Muscle layer of colon (tissue), 2 donors: ENCODE measurements around the gene SYVN1.
"Not testable (repeated sequence)": the region's sequence is repeated elsewhere in the genome, so short reads cannot be mapped to it uniquely, and the experiment has no call there.

ENCODE experiments used
- H3K27ac ChIP-seq: one replicate; pipeline ENCODE4 v1.7.0; 2013; ENCODE audit warnings: low read depth, mild to moderate bottlenecking, low read length, moderate library complexity
- H3K27me3 ChIP-seq, 2 donors: one replicate each; pipeline ENCODE4 v1.7.0; 2013; ENCODE audit warnings: low read length in 2 of 2, mild to moderate bottlenecking in 2 of 2; ENCODE audit not compliant: insufficient read depth in 2 of 2, control insufficient read depth in 1 of 2
- H3K36me3 ChIP-seq: one replicate; pipeline ENCODE4 v1.7.0; 2013; ENCODE audit warnings: mild to moderate bottlenecking, low read length; ENCODE audit not compliant: insufficient read depth
- H3K4me1 ChIP-seq: one replicate; pipeline ENCODE4 v1.7.0; 2013; ENCODE audit warnings: mild to moderate bottlenecking, low read length; ENCODE audit not compliant: insufficient read depth
- H3K4me3 ChIP-seq, 2 donors: one replicate each; pipeline ENCODE4 v1.7.0; 2013; ENCODE audit warnings: low read length in 2 of 2, low read depth in 1 of 2, mild to moderate bottlenecking in 1 of 2, moderate library complexity in 1 of 2
- H3K9ac ChIP-seq: one replicate; pipeline ENCODE4 v1.7.0; 2013; ENCODE audit warnings: low read length
- H3K9me3 ChIP-seq: one replicate; pipeline ENCODE4 v1.7.0; 2013; ENCODE audit warnings: mild to moderate bottlenecking, low read length
- donor health status: abdominal sarcoma.
- donor health status: Adenocarcinoma of cecum.

The SYVN1 gene

DNA sequence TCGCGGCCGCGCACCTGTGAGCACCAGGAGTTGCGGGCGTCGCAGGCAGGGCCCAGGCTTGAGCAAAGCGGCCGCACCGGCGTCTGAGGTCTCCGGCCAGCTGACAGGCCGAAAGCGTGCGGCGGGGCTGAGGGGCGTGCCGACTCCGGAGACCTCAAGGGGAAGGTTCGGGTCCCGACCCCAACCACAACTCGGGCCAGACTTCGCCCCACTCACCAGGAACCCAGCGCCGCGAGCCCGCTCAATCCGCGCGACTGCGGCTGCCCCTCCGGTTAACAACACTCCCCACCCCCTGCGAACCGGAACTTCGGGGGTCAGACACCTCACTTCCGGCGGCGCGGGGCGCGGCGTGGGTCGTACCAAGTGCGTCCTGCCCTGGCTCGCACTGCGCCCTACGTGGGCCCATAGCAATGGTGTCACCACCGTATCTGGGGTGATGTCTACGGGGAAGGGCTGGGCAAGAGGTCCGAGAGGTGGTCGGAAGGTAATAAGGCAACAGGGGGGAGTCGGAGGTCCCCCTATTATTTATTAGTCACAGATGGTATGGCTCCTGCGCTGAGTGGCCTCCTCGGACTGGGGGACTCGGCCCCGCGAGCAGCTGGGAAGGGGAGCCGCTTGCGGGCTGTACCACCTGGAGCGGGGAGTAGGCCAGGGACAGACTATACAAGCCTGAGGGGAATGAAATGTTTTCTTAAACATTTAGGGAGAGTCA lies at the start of gene SYVN1:
Gene SYVN1 (minus strand): TSS at position 280 of the 712 bp plus-strand sequence. CDS start 918 bp downstream, outside the sequence.
- H3K27me3 ChIP-seq, result no peaks in the 10 kb centered on the region

DNA sequence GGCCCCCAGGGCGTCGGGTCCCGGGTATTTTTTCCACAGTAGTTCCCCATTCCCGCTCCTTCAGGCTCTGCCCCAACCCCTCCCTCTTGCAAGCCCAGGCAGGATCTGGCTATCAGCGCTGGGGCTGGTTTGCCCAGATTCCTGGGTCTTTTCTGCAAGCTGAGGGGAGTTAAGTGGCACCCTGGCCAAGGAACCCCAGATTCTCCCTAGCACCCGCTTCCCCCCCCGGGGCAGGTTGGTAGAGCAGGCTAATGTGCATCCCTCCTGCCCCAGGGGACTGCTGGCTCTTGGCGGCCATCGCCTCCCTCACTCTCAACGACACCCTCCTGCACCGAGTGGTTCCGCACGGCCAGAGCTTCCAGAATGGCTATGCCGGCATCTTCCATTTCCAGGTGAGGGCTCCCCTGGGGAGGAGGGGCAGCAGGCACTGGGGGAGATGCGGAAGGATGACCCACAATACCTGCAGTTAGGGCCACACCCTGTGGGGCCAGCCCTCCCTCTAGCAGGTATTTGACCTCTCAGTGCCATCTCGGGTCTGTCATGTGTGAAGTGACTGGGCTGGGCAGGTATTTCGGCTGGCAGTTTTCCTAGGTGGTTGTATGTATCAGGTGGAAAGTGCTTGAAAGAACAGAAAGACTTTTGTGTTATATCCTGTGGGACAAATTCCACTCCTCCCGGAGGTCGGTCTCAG lies 49.0 kb upstream of the SYVN1 start:
- H3K4me3 ChIP-seq, result no peak overlapping the region
- no peak overlapping the region for H3K9ac ChIP-seq
- H3K4me1 ChIP-seq, result peaks cover 26% of the 10 kb centered on the region

More for the DNA sequence above, at the start of gene SYVN1:
- Histone ChIP-seq H3K9ac (peak within 1 kb of the TSS; percentile 85), H3K9me3 (no peaks in the 10 kb centered on the region), H3K36me3 (peaks cover 38% of the 10 kb centered on the region), H3K4me3 (peak within 1 kb of the TSS; percentile 77 to 93), H3K27ac (peak within 1 kb of the TSS; percentile 93), H3K4me1 (peaks cover 20% of the 10 kb centered on the region)

DNA sequence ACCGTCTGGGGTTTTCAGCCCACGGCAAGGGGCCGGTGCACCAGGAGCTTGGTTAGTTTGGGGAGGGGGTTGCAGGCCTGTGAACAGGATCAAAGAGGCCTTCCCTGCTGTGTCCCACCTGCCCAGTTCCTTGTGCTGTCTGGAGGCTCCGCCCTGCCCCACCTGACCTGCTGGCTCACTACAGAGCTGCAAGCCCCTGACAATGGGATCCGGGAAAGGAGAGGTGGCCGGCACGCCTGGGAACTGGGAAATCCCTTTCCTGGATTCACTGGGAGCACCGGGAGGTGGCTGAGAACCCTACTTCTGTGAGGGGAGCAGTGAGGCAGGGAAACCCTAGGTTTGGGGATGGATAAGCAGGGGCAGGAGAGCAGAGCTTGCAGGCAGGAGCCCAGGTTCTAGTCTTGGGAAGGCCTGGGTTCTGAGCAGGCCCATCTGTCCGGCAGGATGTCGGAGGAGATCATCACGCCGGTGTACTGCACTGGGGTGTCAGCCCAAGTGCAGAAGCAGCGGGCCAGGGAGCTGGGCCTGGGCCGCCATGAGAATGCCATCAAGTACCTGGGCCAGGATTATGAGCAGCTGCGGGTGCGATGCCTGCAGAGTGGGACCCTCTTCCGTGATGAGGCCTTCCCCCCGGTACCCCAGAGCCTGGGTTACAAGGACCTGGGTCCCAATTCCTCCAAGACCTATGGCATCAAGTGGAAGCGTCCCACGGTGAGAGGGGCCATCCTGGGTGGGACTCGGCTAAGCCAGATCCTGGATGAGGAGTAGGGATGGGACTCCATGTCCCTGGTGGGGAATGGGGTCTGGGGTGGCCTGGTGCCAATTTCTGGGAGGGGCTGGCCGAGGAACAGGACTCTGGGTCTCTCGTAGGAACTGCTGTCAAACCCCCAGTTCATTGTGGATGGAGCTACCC lies 48.2 kb upstream of the SYVN1 start:
- Histone ChIP-seq H3K4me3 (peak overlapping the region; percentile 74 to 95), H3K27me3 (no peaks in the 10 kb centered on the region), H3K9ac (peak overlapping the region; percentile 84), H3K9me3 (no peaks in the 10 kb centered on the region), H3K27ac (peak overlapping the region; percentile 83), H3K36me3 (peaks cover 19% of the 10 kb centered on the region), H3K4me1 (peaks cover 26% of the 10 kb centered on the region)

More for the DNA sequence above, 49.0 kb upstream of the SYVN1 start:
- H3K27ac ChIP-seq, result no peak overlapping the region
- H3K9me3 ChIP-seq, result no peaks in the 10 kb centered on the region
- peaks cover 19% of the 10 kb centered on the region for H3K36me3 ChIP-seq
- H3K27me3 ChIP-seq, result no peaks in the 10 kb centered on the region

DNA sequence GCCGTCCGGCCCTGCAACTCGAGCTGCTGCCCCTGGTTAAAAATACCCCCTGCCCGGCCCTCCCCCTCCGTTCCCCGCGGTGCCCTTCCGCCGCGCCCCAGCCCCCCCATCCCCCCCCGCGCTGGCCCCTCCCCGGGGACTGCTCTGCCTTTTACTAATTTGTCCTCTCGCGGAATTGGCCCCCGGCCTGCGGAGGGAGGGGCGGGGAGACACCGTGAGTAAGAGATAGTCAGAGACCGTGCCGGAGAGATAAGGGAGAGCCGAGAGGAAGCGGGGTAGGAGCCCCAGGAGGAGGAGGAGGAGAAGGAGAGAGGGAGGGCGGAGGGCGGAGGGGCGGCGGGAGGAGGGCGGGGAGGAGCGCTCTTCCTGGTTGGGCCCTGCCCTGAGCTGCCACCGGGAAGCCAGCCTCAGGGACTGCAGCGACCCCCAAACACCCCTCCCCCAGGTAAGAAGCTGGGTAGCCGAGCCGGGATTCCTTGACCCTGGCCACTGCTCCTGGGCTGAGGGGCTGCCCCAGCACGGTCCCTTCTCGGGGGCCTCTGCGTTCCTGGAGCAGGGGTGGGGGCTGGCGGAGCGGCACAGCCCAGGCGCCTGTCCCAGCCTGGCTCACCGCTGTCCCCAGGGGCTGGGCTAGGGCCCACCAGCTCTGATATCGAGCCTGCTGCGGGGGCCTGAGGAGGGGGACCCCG lies 47.4 kb upstream of the SYVN1 start, which contains the start of gene CAPN1:
Gene CAPN1 (plus strand): TSS at position 360 of the 689 bp plus-strand sequence. CDS start 774 bp downstream, outside the sequence.
- H3K4me1 ChIP-seq, result peaks cover 26% of the 10 kb centered on the region
- peak within 1 kb of the TSS; percentile 74 to 95 for H3K4me3 ChIP-seq

DNA sequence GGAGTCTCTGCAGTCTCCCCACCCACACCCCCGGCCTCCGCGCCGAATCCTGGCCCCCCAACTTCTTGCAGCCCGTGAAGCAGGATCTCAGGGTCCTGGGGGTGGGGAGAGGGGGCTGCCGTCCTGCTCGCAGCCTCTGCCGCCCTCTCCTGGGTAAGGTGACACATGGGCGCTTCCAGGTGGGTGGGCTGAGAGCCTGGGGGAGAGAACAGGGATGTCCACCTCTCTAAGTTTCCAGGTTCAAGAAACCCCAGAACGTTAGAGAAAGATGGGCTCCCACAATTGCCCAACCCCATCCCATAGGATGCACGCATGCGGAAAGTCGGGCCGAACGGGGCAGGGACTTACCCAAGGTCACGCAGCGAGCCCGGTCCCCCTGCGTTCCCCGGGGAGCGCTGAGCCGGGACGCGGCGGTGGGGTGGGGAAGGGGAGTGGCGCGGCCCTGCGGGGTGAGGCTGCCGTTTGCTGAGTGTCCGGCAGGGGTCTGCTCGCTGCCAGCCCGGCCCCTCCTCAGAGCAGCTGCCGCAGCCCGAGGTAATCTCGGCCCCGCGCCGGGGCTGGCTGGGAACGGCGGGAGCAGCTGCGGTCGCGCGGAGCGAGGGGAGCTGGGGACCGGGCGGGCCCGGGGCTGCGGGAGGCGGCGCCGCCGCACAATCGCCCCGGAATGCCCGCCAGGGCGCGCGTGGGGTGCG lies 46.7 kb upstream of the SYVN1 start:
- H3K27ac ChIP-seq, result peak overlapping the region; percentile 62
- no peaks in the 10 kb centered on the region for H3K9me3 ChIP-seq
- H3K4me3 ChIP-seq, result peak overlapping the region; percentile 74 to 95
- H3K36me3 ChIP-seq, result peaks cover 6% of the 10 kb centered on the region
- H3K27me3 ChIP-seq, result no peaks in the 10 kb centered on the region
- H3K9ac ChIP-seq, result no peak overlapping the region
- H3K4me1 ChIP-seq, result peaks cover 26% of the 10 kb centered on the region

More for the DNA sequence above, 47.4 kb upstream of the SYVN1 start, which contains the start of gene CAPN1:
- peaks cover 11% of the 10 kb centered on the region for H3K36me3 ChIP-seq
- peak within 1 kb of the TSS; percentile 84 for H3K9ac ChIP-seq
- no peaks in the 10 kb centered on the region for H3K9me3 ChIP-seq
- H3K27me3 ChIP-seq, result no peaks in the 10 kb centered on the region
- peak within 1 kb of the TSS; percentile 83 for H3K27ac ChIP-seq

DNA sequence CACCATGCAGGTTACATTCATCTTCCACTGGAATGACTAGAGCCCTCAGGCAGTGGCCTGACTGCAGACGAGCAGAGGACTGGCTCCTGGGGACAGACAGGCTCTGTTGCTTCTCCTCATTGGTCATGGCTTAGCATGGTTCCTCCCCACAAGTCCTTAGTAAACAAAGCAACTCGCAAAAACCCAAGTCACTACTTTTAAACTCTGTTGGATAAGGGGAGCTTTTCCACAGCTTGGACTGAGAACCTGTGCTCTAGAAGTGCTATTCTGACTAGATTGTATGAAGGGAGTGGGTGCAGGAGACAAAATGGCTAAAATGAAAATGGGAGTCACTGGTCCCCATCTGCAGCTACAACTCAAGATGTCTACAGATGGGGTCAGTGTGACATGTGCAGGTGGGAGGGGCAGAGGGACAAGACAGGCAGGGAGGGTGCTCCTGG lies 40.3 kb upstream of the SYVN1 start:
- H3K36me3 ChIP-seq, H3K27ac ChIP-seq, H3K9me3 ChIP-seq, H3K4me1 ChIP-seq, H3K4me3 ChIP-seq, H3K27me3 ChIP-seq, H3K9ac ChIP-seq: not testable (repeated sequence)

DNA sequence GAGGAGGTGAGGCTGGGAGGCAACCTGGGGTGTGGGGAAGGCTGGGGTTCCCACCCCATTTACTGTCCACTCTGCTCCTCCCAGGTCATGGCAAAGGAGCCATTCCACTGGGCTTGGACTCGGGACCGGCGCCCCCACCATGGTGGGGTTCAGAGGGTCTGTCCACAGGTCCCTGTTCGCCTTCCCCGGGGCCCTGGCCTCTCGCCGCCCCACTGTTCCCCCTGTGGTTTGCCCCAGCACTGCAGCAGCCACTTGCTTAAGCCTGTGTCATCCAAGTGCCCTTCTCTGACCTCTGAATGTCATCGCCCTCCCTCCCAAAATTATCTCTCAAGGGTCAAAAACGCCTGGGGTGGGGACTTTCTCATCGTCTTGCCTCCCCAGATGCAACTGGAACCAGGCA lies 38.3 kb upstream of the SYVN1 start:
- H3K4me1 ChIP-seq, result no peaks in the 10 kb centered on the region
- H3K36me3 ChIP-seq, result no peaks in the 10 kb centered on the region
- H3K9me3 ChIP-seq, result no peaks in the 10 kb centered on the region
- no peak overlapping the region for H3K27ac ChIP-seq
- H3K27me3 ChIP-seq, result no peaks in the 10 kb centered on the region
- H3K4me3 ChIP-seq, result no peak overlapping the region
- H3K9ac ChIP-seq, result no peak overlapping the region

DNA sequence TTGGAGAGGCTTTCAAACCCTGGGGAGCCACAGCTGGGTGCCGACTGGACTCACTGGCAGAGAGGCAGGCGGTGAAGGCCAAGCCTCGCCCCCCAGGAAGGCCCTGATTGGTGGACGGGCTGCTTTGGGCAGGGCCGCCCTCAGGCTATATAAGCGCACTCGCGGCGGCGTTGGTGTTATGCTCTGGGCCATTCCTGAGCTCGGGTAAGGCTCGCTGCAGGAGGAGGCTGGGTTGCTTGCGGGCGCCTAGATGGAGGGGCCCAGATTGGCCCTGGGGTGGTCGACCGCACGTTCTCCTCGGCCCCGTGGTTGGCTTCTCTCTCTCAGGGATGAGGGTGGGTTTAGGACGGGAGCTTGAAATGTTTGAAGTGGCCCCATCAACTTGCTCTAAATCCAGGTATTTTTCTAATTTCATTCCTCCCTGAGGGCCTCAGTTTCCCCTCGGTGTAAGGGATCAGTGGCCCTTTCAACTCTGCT lies 35.8 kb upstream of the SYVN1 start, which contains the start of gene SPDYC:
Gene SPDYC (plus strand): TSS at position 176 of the 477 bp plus-strand sequence. CDS start 1,125 bp downstream, outside the sequence.
- Histone ChIP-seq H3K9ac (no peak within 1 kb of the TSS), H3K4me1 (no peaks in the 10 kb centered on the region), H3K9me3 (no peaks in the 10 kb centered on the region), H3K36me3 (no peaks in the 10 kb centered on the region), H3K27ac (no peak within 1 kb of the TSS), H3K4me3 (no peak within 1 kb of the TSS), H3K27me3 (no peaks in the 10 kb centered on the region)

DNA sequence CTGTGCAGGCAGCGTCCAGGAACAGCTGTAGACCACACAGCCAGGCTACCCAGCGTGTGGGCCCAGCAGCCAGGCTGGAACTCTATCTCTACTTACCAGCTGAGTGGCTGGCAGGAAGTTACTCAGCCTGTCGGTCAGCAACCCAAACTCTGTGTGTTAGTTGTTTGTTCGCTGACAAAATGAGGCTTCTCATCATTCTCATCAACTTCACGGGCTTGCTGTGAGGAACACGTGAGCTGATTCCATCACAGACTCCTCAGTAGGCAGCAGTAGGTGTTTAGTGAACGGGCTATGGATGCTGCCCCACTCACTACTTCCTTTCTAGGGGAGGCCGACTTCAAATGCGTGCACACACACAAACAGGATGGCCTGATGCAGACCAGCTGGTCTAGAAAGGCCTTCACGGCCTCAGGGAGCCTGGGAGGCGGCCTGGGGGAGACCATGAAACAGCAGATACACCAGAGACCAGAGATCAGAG lies 34.9 kb upstream of the SYVN1 start:
- Histone ChIP-seq H3K4me1 (no peaks in the 10 kb centered on the region), H3K9ac (no peak overlapping the region), H3K27ac (no peak overlapping the region), H3K27me3 (no peaks in the 10 kb centered on the region), H3K4me3 (no peak overlapping the region), H3K9me3 (no peaks in the 10 kb centered on the region), H3K36me3 (no peaks in the 10 kb centered on the region)

DNA sequence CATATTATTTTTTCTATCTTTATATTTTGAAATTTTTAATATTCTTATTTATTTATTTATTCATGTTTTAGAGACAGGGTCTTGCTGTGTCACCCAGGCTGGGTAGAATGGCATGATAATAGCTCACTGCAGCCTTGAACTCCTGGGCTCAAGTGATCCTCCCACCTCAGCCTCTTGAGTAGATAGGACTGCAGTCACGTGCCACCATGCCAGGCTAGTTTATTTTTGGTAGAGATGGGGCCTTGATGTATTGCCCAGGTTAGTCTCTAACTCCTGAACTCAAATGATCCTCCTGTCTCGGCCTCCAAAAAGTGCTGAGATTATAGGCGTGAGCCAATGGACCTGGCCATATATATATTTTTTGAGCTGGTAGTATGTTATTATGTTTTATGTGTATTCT lies 33.3 kb upstream of the SYVN1 start:
- Histone ChIP-seq H3K4me3 (no peak overlapping the region), H3K27ac (no peak overlapping the region), H3K36me3 (no peaks in the 10 kb centered on the region), H3K9me3 (no peaks in the 10 kb centered on the region), H3K4me1 (no peaks in the 10 kb centered on the region), H3K9ac (no peak overlapping the region), H3K27me3 (no peaks in the 10 kb centered on the region)
